HepG2 (cell line): ENCODE measurements around the gene TRIM4. TPM values are rescaled to one million over a fixed set of nuclear protein-coding genes. Genes with fewer than 3 reads are reported as not detected.
A peak's percentile ranks its signal among the peaks of the same experiment; 100 is the strongest.

Experiments
- AGO2 ChIP-seq: fragments of 200-400 bp; formaldehyde crosslinking; optimal IDR thresholded peaks from 2 replicates; pipeline ENCODE3; 2017; ENCODE audit warnings: mild to moderate bottlenecking, low read depth, low read length, moderate library complexity
- CBFB ChIP-seq: sonication (generic); formaldehyde crosslinking; IDR thresholded peaks from 2 replicates; pipeline ENCODE4 v1.4.0; 2020; ENCODE audit warnings: missing genetic modification reagents
- ERF ChIP-seq: IDR thresholded peaks from 2 replicates; pipeline ENCODE4 v1.6.1; 2018; ENCODE audit warnings: missing biosample characterization, missing genetic modification reagents
- HES4 ChIP-seq: sonication (generic); formaldehyde crosslinking; IDR thresholded peaks from 2 replicates; pipeline ENCODE4 v1.9.0; 2021; ENCODE audit warnings: mild to moderate bottlenecking, missing genetic modification reagents, borderline replicate concordance
- HOXA3 ChIP-seq: sonication (generic); formaldehyde crosslinking; IDR thresholded peaks from 2 replicates; pipeline ENCODE4 v1.5.0; 2020; ENCODE audit warnings: missing genetic modification reagents
- HOXA9 ChIP-seq: sonication (generic); formaldehyde crosslinking; IDR thresholded peaks from 2 replicates; pipeline ENCODE4 v1.8.1; 2022; ENCODE audit warnings: missing genetic modification reagents, mild to moderate bottlenecking, moderate library complexity, borderline replicate concordance
- KMT2B ChIP-seq: IDR thresholded peaks from 2 replicates; pipeline ENCODE4 v1.6.1; 2016; ENCODE audit warnings: missing genetic modification reagents, missing compliant biosample characterization
- MTA1 ChIP-seq: sonication (generic); formaldehyde crosslinking; IDR thresholded peaks from 2 replicates; pipeline ENCODE4 v1.4.0; 2020; ENCODE audit warnings: missing genetic modification reagents, mild to moderate bottlenecking, borderline replicate concordance
- NFE2L2 ChIP-seq: fragments of 150-350 bp; IDR thresholded peaks from 2 replicates; pipeline ENCODE4 v1.6.1; 2014; ENCODE audit warnings: low read length
- NFYC ChIP-seq: IDR thresholded peaks from 2 replicates; pipeline ENCODE4 v1.6.1; 2016; ENCODE audit warnings: missing genetic modification reagents, missing compliant biosample characterization
- POGZ ChIP-seq: sonication (generic); formaldehyde crosslinking; IDR thresholded peaks from 2 replicates; pipeline ENCODE4 v1.4.0; 2020; ENCODE audit warnings: mild to moderate bottlenecking, missing genetic modification reagents
- TCF7 ChIP-seq: sonication (generic); IDR thresholded peaks from 2 replicates; pipeline ENCODE4 v1.6.1; 2016; ENCODE audit warnings: antibody characterized with exemption, low read depth
- ZKSCAN5 ChIP-seq: sonication (generic); formaldehyde crosslinking; IDR thresholded peaks from 2 replicates; pipeline ENCODE4 v1.5.1; 2020; ENCODE audit warnings: mild to moderate bottlenecking, missing genetic modification reagents
- ZMYM3 ChIP-seq: sonication (generic); formaldehyde crosslinking; IDR thresholded peaks from 2 replicates; pipeline ENCODE4 v1.5.1; 2020; ENCODE audit warnings: mild to moderate bottlenecking, missing genetic modification reagents
- ZNF441 ChIP-seq: sonication (generic); formaldehyde crosslinking; IDR thresholded peaks from 2 replicates; pipeline ENCODE4 v1.7.0; 2021; ENCODE audit warnings: missing genetic modification reagents, borderline replicate concordance
- ZNF614 ChIP-seq: IDR thresholded peaks from 2 replicates; pipeline ENCODE4 v1.6.1; 2018; ENCODE audit warnings: missing biosample characterization, missing genetic modification reagents, inconsistent platforms, borderline replicate concordance
- ZNF616 ChIP-seq: sonication (generic); formaldehyde crosslinking; IDR thresholded peaks from 2 replicates; pipeline ENCODE4 v1.5.0; 2020; ENCODE audit warnings: low read depth, mild to moderate bottlenecking, missing genetic modification reagents
- ZNF670 ChIP-seq: sonication (generic); formaldehyde crosslinking; IDR thresholded peaks from 2 replicates; pipeline ENCODE4 v1.8.0; 2022; ENCODE audit warnings: mild to moderate bottlenecking, missing genetic modification reagents, borderline replicate concordance
- polyA plus RNA-seq, 8 experiments: library from polyadenylated mRNA; depleted of rRNA in 3 of 8; stranded (reverse) in 7 of 8; unstranded in 1 of 8; fragments of >200 nt; fragmentation: Illumina TruSeq in 4 of 8; extraction: Trizol in 4 of 8; gene quantifications; 2 replicates each; pipeline versions ENCODE4 v1.2.1 to v1.2.3, GENCODE V29; 2011 to 2016; ENCODE audit warnings: low read depth in 4 of 8, missing spikeins in 1 of 8, mixed read lengths in 1 of 8; ENCODE audit not compliant: insufficient read depth in 1 of 8
- total RNA-seq, 5 experiments: library from RNA; depleted of rRNA; stranded (reverse); fragments of >200 nt; fragmentation: Illumina TruSeq; extraction: Trizol; gene quantifications; 2 replicates each; pipeline ENCODE4 v1.2.3, GENCODE V29; 2016; ENCODE audit warnings: low read depth in 1 of 5
- TF ChIP-seq, protein P1 (sequence below): conservative IDR thresholded peaks from 2 replicates; pipeline ENCODE4 v1.6.1; 2018; ENCODE audit warnings: missing genetic modification reagents
- TF ChIP-seq, protein P2 (sequence below): sonication (generic); formaldehyde crosslinking; IDR thresholded peaks from 2 replicates; pipeline ENCODE4 v1.9.0; 2022; ENCODE audit warnings: missing genetic modification reagents, mild to moderate bottlenecking, borderline replicate concordance
- TF ChIP-seq, protein P3 (sequence below): sonication (generic); formaldehyde crosslinking; IDR thresholded peaks from 2 replicates; pipeline ENCODE4 v1.4.0; 2020; ENCODE audit warnings: missing genetic modification reagents
- TF ChIP-seq, protein P4 (sequence below): sonication (generic); formaldehyde crosslinking; conservative IDR thresholded peaks from 2 replicates; pipeline ENCODE4 v1.4.0; 2020; ENCODE audit warnings: missing genetic modification reagents

Gene TRIM4
- total and polyA plus RNA-seq, 2 of the 13 experiments (the other 11 are each of a cell fraction or from before 2014, with no cell fraction given): 17.6 to 21.7 TPM

DNA sequence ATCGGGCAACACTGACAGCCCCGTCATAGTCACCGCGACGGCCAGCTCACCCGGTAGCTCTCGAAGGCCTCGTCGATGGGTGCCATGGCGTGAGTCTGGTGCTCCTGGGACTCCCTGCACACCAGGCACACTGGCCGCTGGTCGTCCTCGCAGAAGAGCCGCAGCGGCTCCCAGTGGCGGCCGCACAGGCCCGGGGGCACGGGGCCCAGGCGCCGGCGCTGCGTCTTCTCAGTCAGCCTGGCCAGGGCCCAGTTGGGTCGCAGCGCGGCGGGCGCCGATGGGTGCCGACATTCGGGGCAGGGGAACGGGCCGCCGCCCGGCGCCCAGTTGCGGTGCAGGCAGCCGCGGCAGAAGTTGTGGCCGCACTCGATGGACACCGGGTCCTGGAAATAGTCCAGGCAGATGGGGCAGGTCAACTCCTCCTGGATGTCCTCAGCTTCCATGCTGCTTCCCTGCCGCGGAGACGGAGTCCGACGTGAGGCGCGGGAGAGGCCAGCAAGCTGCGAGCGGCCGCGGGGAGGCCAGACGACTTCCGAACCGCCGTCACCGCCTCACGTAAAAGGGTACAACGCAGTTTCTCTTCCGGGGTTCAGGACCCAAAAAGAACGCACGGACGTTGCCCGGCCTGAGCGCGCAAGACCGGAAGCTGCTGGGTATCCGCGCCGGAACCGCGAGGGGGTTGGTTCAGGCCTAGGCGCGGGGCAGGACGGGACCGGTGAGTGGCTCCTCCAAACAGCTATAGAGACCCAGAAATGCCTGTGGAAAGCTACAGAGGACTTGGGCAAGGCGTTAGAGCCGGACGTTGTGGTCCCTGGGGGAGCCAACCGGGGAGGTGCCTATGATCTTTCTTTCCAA is at the start of gene TRIM4 (continued):
- peak; percentile 67; the same call in 1 of the 2 replicates for TF ChIP-seq MTA1 (CRISPR knock-in tag)
- TF ChIP-seq KMT2B: peak; percentile 91
- TF ChIP-seq, protein P1, sequence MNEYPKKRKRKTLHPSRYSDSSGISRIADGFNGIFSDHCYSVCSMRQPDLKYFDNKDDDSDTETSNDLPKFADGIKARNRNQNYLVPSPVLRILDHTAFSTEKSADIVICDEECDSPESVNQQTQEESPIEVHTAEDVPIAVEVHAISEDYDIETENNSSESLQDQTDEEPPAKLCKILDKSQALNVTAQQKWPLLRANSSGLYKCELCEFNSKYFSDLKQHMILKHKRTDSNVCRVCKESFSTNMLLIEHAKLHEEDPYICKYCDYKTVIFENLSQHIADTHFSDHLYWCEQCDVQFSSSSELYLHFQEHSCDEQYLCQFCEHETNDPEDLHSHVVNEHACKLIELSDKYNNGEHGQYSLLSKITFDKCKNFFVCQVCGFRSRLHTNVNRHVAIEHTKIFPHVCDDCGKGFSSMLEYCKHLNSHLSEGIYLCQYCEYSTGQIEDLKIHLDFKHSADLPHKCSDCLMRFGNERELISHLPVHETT (CRISPR knock-in tag): no peak; the same call in 1 of the 2 replicates
- peak; percentile 68; the same call in 1 of the 2 replicates for TF ChIP-seq HOXA9 (CRISPR knock-in tag)
- peak; percentile 38; the same call in 1 of the 2 replicates for TF ChIP-seq ZNF441
- no peak for TF ChIP-seq ZNF616 (CRISPR knock-in tag)
- TF ChIP-seq, protein P2, sequence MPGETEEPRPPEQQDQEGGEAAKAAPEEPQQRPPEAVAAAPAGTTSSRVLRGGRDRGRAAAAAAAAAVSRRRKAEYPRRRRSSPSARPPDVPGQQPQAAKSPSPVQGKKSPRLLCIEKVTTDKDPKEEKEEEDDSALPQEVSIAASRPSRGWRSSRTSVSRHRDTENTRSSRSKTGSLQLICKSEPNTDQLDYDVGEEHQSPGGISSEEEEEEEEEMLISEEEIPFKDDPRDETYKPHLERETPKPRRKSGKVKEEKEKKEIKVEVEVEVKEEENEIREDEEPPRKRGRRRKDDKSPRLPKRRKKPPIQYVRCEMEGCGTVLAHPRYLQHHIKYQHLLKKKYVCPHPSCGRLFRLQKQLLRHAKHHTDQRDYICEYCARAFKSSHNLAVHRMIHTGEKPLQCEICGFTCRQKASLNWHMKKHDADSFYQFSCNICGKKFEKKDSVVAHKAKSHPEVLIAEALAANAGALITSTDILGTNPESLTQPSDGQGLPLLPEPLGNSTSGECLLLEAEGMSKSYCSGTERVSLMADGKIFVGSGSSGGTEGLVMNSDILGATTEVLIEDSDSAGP (CRISPR knock-in tag): peak; percentile 93
- peak; percentile 48; the same call in 1 of the 2 replicates for TF ChIP-seq ZNF614 (CRISPR knock-in tag)
- peak; percentile 82 for TF ChIP-seq CBFB (CRISPR knock-in tag)
- 0 out of 2 replicates have a peak, but pooled peaks have one; percentile 19 for TF ChIP-seq ZKSCAN5 (CRISPR knock-in tag)
- TF ChIP-seq, protein P3, sequence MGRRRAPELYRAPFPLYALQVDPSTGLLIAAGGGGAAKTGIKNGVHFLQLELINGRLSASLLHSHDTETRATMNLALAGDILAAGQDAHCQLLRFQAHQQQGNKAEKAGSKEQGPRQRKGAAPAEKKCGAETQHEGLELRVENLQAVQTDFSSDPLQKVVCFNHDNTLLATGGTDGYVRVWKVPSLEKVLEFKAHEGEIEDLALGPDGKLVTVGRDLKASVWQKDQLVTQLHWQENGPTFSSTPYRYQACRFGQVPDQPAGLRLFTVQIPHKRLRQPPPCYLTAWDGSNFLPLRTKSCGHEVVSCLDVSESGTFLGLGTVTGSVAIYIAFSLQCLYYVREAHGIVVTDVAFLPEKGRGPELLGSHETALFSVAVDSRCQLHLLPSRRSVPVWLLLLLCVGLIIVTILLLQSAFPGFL (CRISPR knock-in tag): peak; percentile 58; the same call in 1 of the 2 replicates
- TF ChIP-seq ZMYM3 (CRISPR knock-in tag): no peak
- TF ChIP-seq, protein P4, sequence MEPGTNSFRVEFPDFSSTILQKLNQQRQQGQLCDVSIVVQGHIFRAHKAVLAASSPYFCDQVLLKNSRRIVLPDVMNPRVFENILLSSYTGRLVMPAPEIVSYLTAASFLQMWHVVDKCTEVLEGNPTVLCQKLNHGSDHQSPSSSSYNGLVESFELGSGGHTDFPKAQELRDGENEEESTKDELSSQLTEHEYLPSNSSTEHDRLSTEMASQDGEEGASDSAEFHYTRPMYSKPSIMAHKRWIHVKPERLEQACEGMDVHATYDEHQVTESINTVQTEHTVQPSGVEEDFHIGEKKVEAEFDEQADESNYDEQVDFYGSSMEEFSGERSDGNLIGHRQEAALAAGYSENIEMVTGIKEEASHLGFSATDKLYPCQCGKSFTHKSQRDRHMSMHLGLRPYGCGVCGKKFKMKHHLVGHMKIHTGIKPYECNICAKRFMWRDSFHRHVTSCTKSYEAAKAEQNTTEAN (CRISPR knock-in tag): no peak
- no peak for TF ChIP-seq TCF7
- peak; percentile 90 for TF ChIP-seq AGO2
- no peak for TF ChIP-seq NFE2L2
- TF ChIP-seq ZNF670 (CRISPR knock-in tag): peak; percentile 65; the same call in 1 of the 2 replicates
- TF ChIP-seq POGZ (CRISPR knock-in tag): peak; percentile 87
- no peak; the same call in 1 of the 2 replicates for TF ChIP-seq HES4
- TF ChIP-seq NFYC (CRISPR knock-in tag): peak; percentile 76
- TF ChIP-seq HOXA3 (CRISPR knock-in tag): peak; percentile 85
- TF ChIP-seq ERF (CRISPR knock-in tag): peak; percentile 64; the same call in 1 of the 2 replicates
